ENCODE measurements around the gene CAMSAP1. TPM values are rescaled to one million over a fixed set of nuclear protein-coding genes. Genes with fewer than 3 reads are reported as not detected.

The CAMSAP1 gene
- total and polyA plus RNA-seq, 9 of the 15 experiments (the other 6 are each of a cell fraction or from before 2014, with no cell fraction given) = 1.5 to 28.8 (median 14.3) TPM

DNA sequence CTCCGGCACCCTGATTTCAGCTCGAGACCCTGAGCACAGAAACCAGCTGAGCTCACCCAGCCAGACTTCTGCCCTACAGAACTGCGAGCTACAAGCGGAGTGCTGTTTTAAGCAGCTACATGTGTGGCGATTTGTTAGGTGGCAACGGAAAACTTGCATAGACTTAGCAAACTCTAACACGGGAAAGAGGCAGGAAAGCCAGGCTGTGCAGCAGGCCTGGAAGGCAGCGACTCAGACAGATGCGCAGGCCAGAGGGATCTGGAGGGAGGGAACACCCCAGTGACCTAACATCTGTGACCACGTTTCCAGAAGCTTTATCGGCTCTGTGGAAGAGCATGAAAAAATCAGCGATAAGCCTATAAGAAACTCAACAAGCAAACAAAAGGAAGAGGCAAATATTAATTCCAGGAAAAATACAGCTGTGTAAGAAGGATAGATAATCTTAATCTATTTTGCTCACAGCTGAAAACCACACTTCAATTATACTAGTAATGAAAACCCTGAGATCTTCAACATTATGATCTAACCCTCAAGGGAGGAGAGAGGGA is 42.9 kb upstream of the CAMSAP1 start (continued):
- TF ChIP-seq, protein P1, sequence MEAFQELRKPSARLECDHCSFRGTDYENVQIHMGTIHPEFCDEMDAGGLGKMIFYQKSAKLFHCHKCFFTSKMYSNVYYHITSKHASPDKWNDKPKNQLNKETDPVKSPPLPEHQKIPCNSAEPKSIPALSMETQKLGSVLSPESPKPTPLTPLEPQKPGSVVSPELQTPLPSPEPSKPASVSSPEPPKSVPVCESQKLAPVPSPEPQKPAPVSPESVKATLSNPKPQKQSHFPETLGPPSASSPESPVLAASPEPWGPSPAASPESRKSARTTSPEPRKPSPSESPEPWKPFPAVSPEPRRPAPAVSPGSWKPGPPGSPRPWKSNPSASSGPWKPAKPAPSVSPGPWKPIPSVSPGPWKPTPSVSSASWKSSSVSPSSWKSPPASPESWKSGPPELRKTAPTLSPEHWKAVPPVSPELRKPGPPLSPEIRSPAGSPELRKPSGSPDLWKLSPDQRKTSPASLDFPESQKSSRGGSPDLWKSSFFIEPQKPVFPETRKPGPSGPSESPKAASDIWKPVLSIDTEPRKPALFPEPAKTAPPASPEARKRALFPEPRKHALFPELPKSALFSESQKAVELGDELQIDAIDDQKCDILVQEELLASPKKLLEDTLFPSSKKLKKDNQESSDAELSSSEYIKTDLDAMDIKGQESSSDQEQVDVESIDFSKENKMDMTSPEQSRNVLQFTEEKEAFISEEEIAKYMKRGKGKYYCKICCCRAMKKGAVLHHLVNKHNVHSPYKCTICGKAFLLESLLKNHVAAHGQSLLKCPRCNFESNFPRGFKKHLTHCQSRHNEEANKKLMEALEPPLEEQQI (IDR thresholded peaks at IDR 0.05) = no peak
- TF ChIP-seq ZNF668 (CRISPR knock-in tag; IDR thresholded peaks at IDR 0.05) = no peak
- peak in 1 of 2 experiments; percentile 18; a peak in 2 of 4 replicates for TF ChIP-seq RAD21 (CRISPR knock-in tag; conservative IDR thresholded peaks at IDR 0.05 in 1 of 2, IDR thresholded peaks at IDR 0.05 in 1 of 2)
- no peak for TF ChIP-seq CREBBP (IDR thresholded peaks at IDR 0.05; ENCODE audit: low read depth, low read length)
- peak; percentile 78 for TF ChIP-seq CCNT2 (IDR thresholded peaks at IDR 0.05; ENCODE audit: borderline replicate concordance, extremely low read depth, insufficient read length, low read depth, low read length)
- TF ChIP-seq ZNF212 (CRISPR knock-in tag; IDR thresholded peaks at IDR 0.05) = no peak
- TF ChIP-seq ZNF354B (CRISPR knock-in tag; IDR thresholded peaks at IDR 0.05) = peak; percentile 1; the same call in 1 of the 2 replicates
- TF ChIP-seq, protein P2, sequence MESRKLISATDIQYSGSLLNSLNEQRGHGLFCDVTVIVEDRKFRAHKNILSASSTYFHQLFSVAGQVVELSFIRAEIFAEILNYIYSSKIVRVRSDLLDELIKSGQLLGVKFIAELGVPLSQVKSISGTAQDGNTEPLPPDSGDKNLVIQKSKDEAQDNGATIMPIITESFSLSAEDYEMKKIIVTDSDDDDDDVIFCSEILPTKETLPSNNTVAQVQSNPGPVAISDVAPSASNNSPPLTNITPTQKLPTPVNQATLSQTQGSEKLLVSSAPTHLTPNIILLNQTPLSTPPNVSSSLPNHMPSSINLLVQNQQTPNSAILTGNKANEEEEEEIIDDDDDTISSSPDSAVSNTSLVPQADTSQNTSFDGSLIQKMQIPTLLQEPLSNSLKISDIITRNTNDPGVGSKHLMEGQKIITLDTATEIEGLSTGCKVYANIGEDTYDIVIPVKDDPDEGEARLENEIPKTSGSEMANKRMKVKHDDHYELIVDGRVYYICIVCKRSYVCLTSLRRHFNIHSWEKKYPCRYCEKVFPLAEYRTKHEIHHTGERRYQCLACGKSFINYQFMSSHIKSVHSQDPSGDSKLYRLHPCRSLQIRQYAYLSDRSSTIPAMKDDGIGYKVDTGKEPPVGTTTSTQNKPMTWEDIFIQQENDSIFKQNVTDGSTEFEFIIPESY (CRISPR knock-in tag; IDR thresholded peaks at IDR 0.05) = no peak; the same call in 1 of the 2 replicates
- no peak for TF ChIP-seq SRSF1 (IDR thresholded peaks at IDR 0.05; ENCODE audit: low read depth, low read length)
- TF ChIP-seq PURB (CRISPR knock-in tag; IDR thresholded peaks at IDR 0.05; ENCODE audit: low read depth) = no peak
- TF ChIP-seq SMAD3 (CRISPR knock-in tag; conservative IDR thresholded peaks at IDR 0.05) = no peak
- no peak for TF ChIP-seq FUS (optimal IDR thresholded peaks at IDR 0.05; ENCODE audit: low read depth, low read length)
- TF ChIP-seq BACH1 (tag; IDR thresholded peaks at IDR 0.05) = no peak
- TF ChIP-seq TCF7L2 (IDR thresholded peaks at IDR 0.05; ENCODE audit: low read depth, low read length) = no peak
- no peak for TF ChIP-seq CBFA2T3 (IDR thresholded peaks at IDR 0.05)
- TF ChIP-seq EHMT2 (IDR thresholded peaks at IDR 0.05) = peak; percentile 82
- TF ChIP-seq MTA2 (IDR thresholded peaks at IDR 0.05; ENCODE audit: low read depth) = peak; percentile 89
- TF ChIP-seq, protein P3, sequence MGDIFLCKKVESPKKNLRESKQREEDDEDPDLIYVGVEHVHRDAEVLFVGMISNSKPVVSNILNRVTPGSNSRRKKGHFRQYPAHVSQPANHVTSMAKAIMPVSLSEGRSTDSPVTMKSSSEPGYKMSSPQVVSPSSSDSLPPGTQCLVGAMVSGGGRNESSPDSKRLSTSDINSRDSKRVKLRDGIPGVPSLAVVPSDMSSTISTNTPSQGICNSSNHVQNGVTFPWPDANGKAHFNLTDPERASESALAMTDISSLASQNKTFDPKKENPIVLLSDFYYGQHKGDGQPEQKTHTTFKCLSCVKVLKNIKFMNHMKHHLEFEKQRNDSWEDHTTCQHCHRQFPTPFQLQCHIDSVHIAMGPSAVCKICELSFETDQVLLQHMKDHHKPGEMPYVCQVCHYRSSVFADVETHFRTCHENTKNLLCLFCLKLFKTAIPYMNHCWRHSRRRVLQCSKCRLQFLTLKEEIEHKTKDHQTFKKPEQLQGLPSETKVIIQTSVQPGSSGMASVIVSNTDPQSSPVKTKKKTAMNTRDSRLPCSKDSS (IDR thresholded peaks at IDR 0.05; ENCODE audit: low read depth, partially characterized antibody) = no peak
- no peak for TF ChIP-seq E2F3 (CRISPR knock-in tag; IDR thresholded peaks at IDR 0.05)
- TF ChIP-seq ZNF274 (IDR thresholded peaks at IDR 0.05; ENCODE audit: borderline replicate concordance, low read depth, low read length) = no peak
- TF ChIP-seq ZNF551 (CRISPR knock-in tag; IDR thresholded peaks at IDR 0.05) = no peak
- TF ChIP-seq, protein P4, sequence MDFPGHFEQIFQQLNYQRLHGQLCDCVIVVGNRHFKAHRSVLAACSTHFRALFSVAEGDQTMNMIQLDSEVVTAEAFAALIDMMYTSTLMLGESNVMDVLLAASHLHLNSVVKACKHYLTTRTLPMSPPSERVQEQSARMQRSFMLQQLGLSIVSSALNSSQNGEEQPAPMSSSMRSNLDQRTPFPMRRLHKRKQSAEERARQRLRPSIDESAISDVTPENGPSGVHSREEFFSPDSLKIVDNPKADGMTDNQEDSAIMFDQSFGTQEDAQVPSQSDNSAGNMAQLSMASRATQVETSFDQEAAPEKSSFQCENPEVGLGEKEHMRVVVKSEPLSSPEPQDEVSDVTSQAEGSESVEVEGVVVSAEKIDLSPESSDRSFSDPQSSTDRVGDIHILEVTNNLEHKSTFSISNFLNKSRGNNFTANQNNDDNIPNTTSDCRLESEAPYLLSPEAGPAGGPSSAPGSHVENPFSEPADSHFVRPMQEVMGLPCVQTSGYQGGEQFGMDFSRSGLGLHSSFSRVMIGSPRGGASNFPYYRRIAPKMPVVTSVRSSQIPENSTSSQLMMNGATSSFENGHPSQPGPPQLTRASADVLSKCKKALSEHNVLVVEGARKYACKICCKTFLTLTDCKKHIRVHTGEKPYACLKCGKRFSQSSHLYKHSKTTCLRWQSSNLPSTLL (IDR thresholded peaks at IDR 0.05) = no peak
